ENCODE results near the gene P4HA2.

GRCh38 chr5:132230871-132231270 is 3.2 kb upstream of the P4HA2 start:
- TF ChIP-seq POLR2A (IDR thresholded peaks at IDR 0.05) (no peak), POLR2AphosphoS5 (IDR thresholded peaks at IDR 0.05) (no peak)
